Esophagus muscularis mucosa (tissue), 4 donors: ENCODE data around the gene PARP3. TPM values are rescaled to one million over a fixed set of nuclear protein-coding genes. Genes with fewer than 3 reads are reported as not detected.
"Not testable (repeated sequence)": the region's sequence is repeated elsewhere in the genome, so short reads cannot be mapped to it uniquely, and the experiment has no call there.

Experiments used
- DNase-seq: peaks from one replicate; pipeline ENCODE4 v3.0.0-alpha.2; 2017; ENCODE audit errors: extremely low spot score
- H3K27ac ChIP-seq, 4 donors: fragments of 200-600 bp; sonication (generic); replicated peaks in 1 of 4; 1 replicate in 3 of 4; 2 replicates in 1 of 4; pipeline ENCODE4 v1.5.1; 2016 to 2019; ENCODE audit warnings: mild to moderate bottlenecking in 1 of 4
- H3K27me3 ChIP-seq, 4 donors: fragments of 200-600 bp; sonication (generic); one replicate each; pipeline versions ENCODE4 v1.5.1 to v1.6.0; 2016 to 2019
- H3K36me3 ChIP-seq, 4 donors: fragments of 200-600 bp; sonication (generic); one replicate each; pipeline ENCODE4 v1.5.1; 2016 to 2019
- H3K4me1 ChIP-seq, 4 donors: fragments of 200-600 bp; sonication (generic); one replicate each; pipeline ENCODE4 v1.5.1; 2016 to 2019
- H3K4me3 ChIP-seq, 4 donors: fragments of 200-600 bp; sonication (generic); 1 replicate in 2 of 4; 2 replicates in 2 of 4; pipeline ENCODE4 v1.5.1; 2016 to 2019; ENCODE audit warnings: mild to moderate bottlenecking in 4 of 4, moderate library complexity in 1 of 4
- H3K9me3 ChIP-seq, 4 donors: fragments of 200-600 bp; sonication (generic); 1 replicate in 3 of 4; 2 replicates in 1 of 4; pipeline ENCODE4 v1.5.1; 2016 to 2019
- CTCF ChIP-seq, 3 experiments: fragments of 200-600 bp in 2 of 3; fragments of 450-650 bp in 1 of 3; sonication (generic) in 2 of 3; IDR thresholded peaks; one replicate each; pipeline ENCODE4 v1.5.1; 2017 to 2019; ENCODE audit warnings: antibody characterized with exemption in 3 of 3, mild to moderate bottlenecking in 2 of 3, moderate library complexity in 1 of 3
- EP300 ChIP-seq: sonication (generic); formaldehyde crosslinking; IDR thresholded peaks from one replicate; pipeline ENCODE4 v1.6.1; 2017; ENCODE audit warnings: antibody characterized with exemption
- POLR2A ChIP-seq: fragments of 450-650 bp; IDR thresholded peaks from one replicate; pipeline ENCODE4 v1.6.1; 2017; ENCODE audit warnings: antibody characterized with exemption, moderate library complexity, mild to moderate bottlenecking, low read depth
- POLR2AphosphoS5 ChIP-seq, 2 donors: sonication (generic); formaldehyde crosslinking; IDR thresholded peaks; one replicate each; pipeline ENCODE4 v1.6.1; 2017; ENCODE audit warnings: antibody characterized with exemption in 2 of 2
- WGBS: methylation state at CpG from one replicate; pipeline ENCODE4 v1.1.5; 2018; 5-methylcytosine and 5-hydroxymethylcytosine counted together
- intact Hi-C: fragments of 100-400 bp; cut with DNase I; formaldehyde crosslinking; loops from one replicate; pipeline ENCODE4 v1.15.1; 2023
- total RNA-seq, 4 donors: library from RNA; depleted of rRNA; stranded (reverse); fragments of >200 nt; gene quantifications; one replicate each; pipeline versions ENCODE4 v1.1.0 to v1.2.1, GENCODE V29; 2016

PARP3 gene
- total RNA-seq, 4 donors from 2014 or later: 22.9 to 37.9 (median 30.1) TPM

- TF ChIP-seq EP300 (no peak), POLR2A (no peak), POLR2AphosphoS5 (IDR thresholded peaks at IDR 0.05) (no peak), CTCF (IDR thresholded peaks at IDR 0.05) (no peak)
- no peaks in the 10 kb centered on the region for H3K36me3 ChIP-seq
- no peak overlapping the region for H3K4me3 ChIP-seq
- peak; percentile 53 for DNase-seq
- peaks cover 0 to 8% (median 0%) of the 10 kb centered on the region in 4 donors for H3K27me3 ChIP-seq
- 89% methylated on average over 15 of the region's 15 CpGs for WGBS
- H3K27ac ChIP-seq: no peak overlapping the region
- no peaks in the 10 kb centered on the region for H3K9me3 ChIP-seq
- no peaks in the 10 kb centered on the region for H3K4me1 ChIP-seq
- intact Hi-C loops: no loop called here
Measured at GRCh38 chr3:51897391-51897790, 44.8 kb upstream of the PARP3 start.

GRCh38 chr3:51900043-51900442 is 42.1 kb upstream of the PARP3 start:
- intact Hi-C loops, H3K4me3 ChIP-seq, H3K4me1 ChIP-seq, H3K27ac ChIP-seq, H3K27me3 ChIP-seq, H3K36me3 ChIP-seq, H3K9me3 ChIP-seq: not testable (repeated sequence)
- 76% methylated on average over 7 of the region's 7 CpGs for WGBS
- peak; percentile 19 for DNase-seq

- H3K4me1 ChIP-seq, H3K27ac ChIP-seq, H3K4me3 ChIP-seq, H3K36me3 ChIP-seq, intact Hi-C loops, H3K27me3 ChIP-seq, H3K9me3 ChIP-seq: not testable (repeated sequence)
- peak; percentile 8 for DNase-seq
- 75% methylated on average over 7 of the region's 7 CpGs for WGBS
Measured at GRCh38 chr3:51902361-51902760, 39.8 kb upstream of the PARP3 start.

GRCh38 chr3:51904034-51904823 is 37.9 kb upstream of the PARP3 start:
- peak; percentile 90 for DNase-seq
- H3K9me3 ChIP-seq: peaks cover 0 to 8% (median 0%) of the 10 kb centered on the region in 4 donors
- TF ChIP-seq CTCF (IDR thresholded peaks at IDR 0.05) (no peak), POLR2AphosphoS5 (IDR thresholded peaks at IDR 0.05) (no peak), EP300 (no peak), POLR2A (no peak)
- no peak overlapping the region for H3K27ac ChIP-seq
- peaks cover 0 to 4% (median 0%) of the 10 kb centered on the region in 4 donors for H3K27me3 ChIP-seq
- intact Hi-C loops: no loop called here
- 88% methylated on average over 2 of the region's 2 CpGs for WGBS
- no peaks in the 10 kb centered on the region for H3K4me1 ChIP-seq
- no peak overlapping the region for H3K4me3 ChIP-seq
- no peaks in the 10 kb centered on the region for H3K36me3 ChIP-seq

- no peak for TF ChIP-seq EP300
- no peak for TF ChIP-seq CTCF (IDR thresholded peaks at IDR 0.05)
- TF ChIP-seq POLR2AphosphoS5 (IDR thresholded peaks at IDR 0.05): no peak
- TF ChIP-seq POLR2A: no peak
- 81% methylated on average over 4 of the region's 4 CpGs for WGBS
- intact Hi-C loops: no loop called here
Measured at GRCh38 chr3:51908026-51908425, 34.1 kb upstream of the PARP3 start.

GRCh38 chr3:51916418-51916817 is 25.7 kb upstream of the PARP3 start:
- H3K4me1 ChIP-seq: peaks cover 0 to 5% (median 0%) of the 10 kb centered on the region in 4 donors
- H3K9me3 ChIP-seq: no peaks in the 10 kb centered on the region
- peaks cover 0 to 10% (median 0%) of the 10 kb centered on the region in 4 donors for H3K27me3 ChIP-seq
- H3K27ac ChIP-seq: no peak overlapping the region
- no peak for DNase-seq
- TF ChIP-seq POLR2AphosphoS5 (IDR thresholded peaks at IDR 0.05): no peak
- TF ChIP-seq EP300: no peak
- TF ChIP-seq POLR2A: no peak
- no peak for TF ChIP-seq CTCF (IDR thresholded peaks at IDR 0.05)
- 24% methylated on average over 5 of the region's 5 CpGs for WGBS
- H3K36me3 ChIP-seq: no peaks in the 10 kb centered on the region
- intact Hi-C loops: no loop called here
- no peak overlapping the region for H3K4me3 ChIP-seq

More at GRCh38 chr3:51908026-51908425, 34.1 kb upstream of the PARP3 start:
- H3K9me3 ChIP-seq: peaks cover 0 to 11% (median 0%) of the 10 kb centered on the region in 4 donors
- no peak overlapping the region for H3K27ac ChIP-seq
- H3K4me3 ChIP-seq: no peak overlapping the region
- no peaks in the 10 kb centered on the region for H3K27me3 ChIP-seq
- no peaks in the 10 kb centered on the region for H3K36me3 ChIP-seq
- no peaks in the 10 kb centered on the region for H3K4me1 ChIP-seq
- no peak for DNase-seq
